HepG2 (cell line): Measurements from ENCODE around the gene LRRC10B.

Experiments used
- CREB1 ChIP-seq, 2 experiments: fragments of 450-650 bp in 1 of 2; IDR thresholded peaks; 2 replicates each; pipeline ENCODE4 v1.6.1; 2016 to 2017; ENCODE audit warnings: control low read depth in 1 of 2, mild to moderate bottlenecking in 1 of 2, missing compliant biosample characterization in 1 of 2, missing genetic modification characterization in 1 of 2
- CTCF ChIP-seq: sonication (generic); formaldehyde crosslinking; IDR thresholded peaks from 2 replicates; pipeline ENCODE4 v1.5.0; 2020; ENCODE audit warnings: mild to moderate bottlenecking, missing genetic modification reagents, moderate library complexity
- FOSL2 ChIP-seq: sonication (generic); formaldehyde crosslinking; IDR thresholded peaks from 2 replicates; pipeline ENCODE4 v1.4.0; 2020; ENCODE audit warnings: missing genetic modification reagents
- FOXP1 ChIP-seq, 2 experiments: fragments of 450-650 bp in 1 of 2; IDR thresholded peaks; 2 replicates each; pipeline ENCODE4 v1.6.1; 2017 to 2018; ENCODE audit warnings: antibody characterized with exemption in 1 of 2
- HIVEP1 ChIP-seq: sonication (generic); formaldehyde crosslinking; IDR thresholded peaks from 2 replicates; pipeline ENCODE4 v1.4.0; 2020; ENCODE audit warnings: mild to moderate bottlenecking, missing genetic modification reagents
- JUND ChIP-seq: sonication (generic); formaldehyde crosslinking; IDR thresholded peaks from 2 replicates; pipeline ENCODE4 v1.8.0; 2022; ENCODE audit warnings: mild to moderate bottlenecking, missing genetic modification reagents
- PLSCR1 ChIP-seq: sonication (generic); formaldehyde crosslinking; IDR thresholded peaks from 2 replicates; pipeline ENCODE4 v1.5.0; 2020; ENCODE audit warnings: missing genetic modification reagents, mild to moderate bottlenecking, borderline replicate concordance
- PREB ChIP-seq: sonication (generic); formaldehyde crosslinking; IDR thresholded peaks from 2 replicates; pipeline ENCODE4 v1.4.0; 2020; ENCODE audit warnings: missing genetic modification reagents
- REST ChIP-seq, 2 experiments: IDR thresholded peaks; 2 replicates each; pipeline ENCODE4 v1.6.1; 2011 to 2012; ENCODE audit warnings: low read length in 2 of 2, borderline replicate concordance in 1 of 2, low read depth in 1 of 2, mild to moderate bottlenecking in 1 of 2, moderate library complexity in 1 of 2
- SMARCC2 ChIP-seq: fragments of 450-650 bp; IDR thresholded peaks from 2 replicates; pipeline ENCODE4 v1.6.1; 2017; ENCODE audit warnings: antibody characterized with exemption, mild to moderate bottlenecking
- TAF1 ChIP-seq: sonication (generic); formaldehyde crosslinking; IDR thresholded peaks from 2 replicates; pipeline ENCODE4 v1.4.0; 2020; ENCODE audit warnings: missing genetic modification reagents
- TCF12 ChIP-seq, 2 experiments: fragments of 450-650 bp in 1 of 2; sonication (generic) in 1 of 2; formaldehyde crosslinking in 1 of 2; IDR thresholded peaks; 2 replicates each; pipeline versions ENCODE4 v1.6.1 to v1.8.0; 2017 to 2022; ENCODE audit warnings: antibody characterized with exemption in 1 of 2, mild to moderate bottlenecking in 1 of 2, missing genetic modification reagents in 1 of 2, moderate library complexity in 1 of 2
- ZNF274 ChIP-seq: sonication (generic); formaldehyde crosslinking; IDR thresholded peaks from 2 replicates; pipeline ENCODE4 v1.5.1; 2020; ENCODE audit warnings: mild to moderate bottlenecking, missing genetic modification reagents
- ZSCAN5A ChIP-seq: sonication (generic); formaldehyde crosslinking; IDR thresholded peaks from 2 replicates; pipeline ENCODE4 v1.8.0; 2022; ENCODE audit warnings: mild to moderate bottlenecking, missing genetic modification reagents, borderline replicate concordance

GRCh38 chr11:61531044-61531443 lies 22.5 kb downstream of the LRRC10B start:
- TF ChIP-seq JUND (CRISPR knock-in tag) (no peak), SMARCC2 (no peak), ZNF274 (CRISPR knock-in tag) (no peak), TAF1 (CRISPR knock-in tag) (no peak), TCF12 (IDR thresholded peaks at IDR 0.05) (no peak), TCF12 (CRISPR knock-in tag; IDR thresholded peaks at IDR 0.05) (no peak), PREB (CRISPR knock-in tag) (no peak), HIVEP1 (no peak), CTCF (CRISPR knock-in tag) (no peak), FOXP1 (IDR thresholded peaks at IDR 0.05) (no peak), FOXP1 (CRISPR knock-in tag; IDR thresholded peaks at IDR 0.05) (no peak), ZSCAN5A (no peak), PLSCR1 (CRISPR knock-in tag) (no peak), REST (IDR thresholded peaks at IDR 0.05; ENCODE audit: borderline replicate concordance in 1 of 2, low read depth in 1 of 2, low read length in 2 of 2) (no peak), FOSL2 (CRISPR knock-in tag) (no peak), CREB1 (IDR thresholded peaks at IDR 0.05) (no peak), CREB1 (CRISPR knock-in tag; IDR thresholded peaks at IDR 0.05) (no peak)
